GM12872 (cell line): Measurements from ENCODE around the gene ARHGEF28.

Experiments
- TF ChIP-seq, protein P1 (sequence below): IDR thresholded peaks from 3 replicates; pipeline ENCODE4 v1.5.1; 2011; ENCODE audit warnings: low read depth, mild to moderate bottlenecking, low read length, moderate library complexity; ENCODE audit not compliant: insufficient read depth

Gene ARHGEF28

DNA sequence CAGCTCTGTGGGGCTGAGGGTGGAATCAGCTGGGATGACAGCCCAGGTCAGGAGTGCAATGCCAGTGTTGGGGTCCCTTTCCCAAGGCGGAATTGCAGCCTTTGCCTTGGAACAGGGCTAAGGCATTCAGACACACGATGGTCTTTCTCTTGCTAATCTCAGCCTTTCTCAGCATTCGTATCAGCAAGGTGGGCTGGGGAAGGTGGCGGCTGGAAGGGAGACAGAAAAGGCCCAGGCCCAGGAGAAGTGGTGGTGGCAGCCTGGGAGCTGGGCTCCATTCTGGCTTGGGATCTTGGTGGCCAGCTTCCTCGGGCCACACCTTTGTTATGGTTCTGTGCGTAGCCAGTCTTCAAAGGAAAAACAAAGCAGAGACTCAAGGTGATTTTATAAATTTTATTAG is 1.1 kb upstream of the ARHGEF28 start:
- TF ChIP-seq, protein P1, sequence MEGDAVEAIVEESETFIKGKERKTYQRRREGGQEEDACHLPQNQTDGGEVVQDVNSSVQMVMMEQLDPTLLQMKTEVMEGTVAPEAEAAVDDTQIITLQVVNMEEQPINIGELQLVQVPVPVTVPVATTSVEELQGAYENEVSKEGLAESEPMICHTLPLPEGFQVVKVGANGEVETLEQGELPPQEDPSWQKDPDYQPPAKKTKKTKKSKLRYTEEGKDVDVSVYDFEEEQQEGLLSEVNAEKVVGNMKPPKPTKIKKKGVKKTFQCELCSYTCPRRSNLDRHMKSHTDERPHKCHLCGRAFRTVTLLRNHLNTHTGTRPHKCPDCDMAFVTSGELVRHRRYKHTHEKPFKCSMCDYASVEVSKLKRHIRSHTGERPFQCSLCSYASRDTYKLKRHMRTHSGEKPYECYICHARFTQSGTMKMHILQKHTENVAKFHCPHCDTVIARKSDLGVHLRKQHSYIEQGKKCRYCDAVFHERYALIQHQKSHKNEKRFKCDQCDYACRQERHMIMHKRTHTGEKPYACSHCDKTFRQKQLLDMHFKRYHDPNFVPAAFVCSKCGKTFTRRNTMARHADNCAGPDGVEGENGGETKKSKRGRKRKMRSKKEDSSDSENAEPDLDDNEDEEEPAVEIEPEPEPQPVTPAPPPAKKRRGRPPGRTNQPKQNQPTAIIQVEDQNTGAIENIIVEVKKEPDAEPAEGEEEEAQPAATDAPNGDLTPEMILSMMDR, result no peak

DNA sequence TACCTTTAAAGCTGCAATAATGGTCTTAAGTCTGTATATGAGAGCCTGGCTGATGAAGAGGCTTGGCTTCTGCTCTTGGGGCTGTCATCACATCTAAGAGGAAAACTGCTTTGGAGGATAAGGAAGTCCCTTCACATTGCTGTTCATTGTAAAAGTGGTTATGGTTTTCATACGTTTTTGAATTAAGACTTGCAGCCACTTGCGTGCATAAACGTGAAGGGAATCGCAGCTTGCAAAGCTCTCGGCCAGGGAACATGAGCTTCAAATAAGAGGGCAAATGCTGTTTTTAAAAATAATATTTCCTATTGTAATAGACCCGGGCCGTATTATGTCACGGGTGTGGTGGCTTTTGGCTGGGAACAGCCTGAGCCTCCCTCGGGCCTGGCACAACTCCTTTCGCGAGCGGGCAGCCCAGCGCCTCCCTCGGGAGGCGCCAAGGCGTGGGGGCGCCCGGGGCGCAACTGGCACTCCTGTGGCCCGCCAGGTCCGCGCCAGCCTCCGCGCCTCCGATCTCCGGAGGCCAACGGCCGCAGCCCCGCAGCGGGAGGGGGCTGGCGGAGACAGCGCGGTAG is 538 bp upstream of the ARHGEF28 start:
- TF ChIP-seq, protein P1, result no peak

DNA sequence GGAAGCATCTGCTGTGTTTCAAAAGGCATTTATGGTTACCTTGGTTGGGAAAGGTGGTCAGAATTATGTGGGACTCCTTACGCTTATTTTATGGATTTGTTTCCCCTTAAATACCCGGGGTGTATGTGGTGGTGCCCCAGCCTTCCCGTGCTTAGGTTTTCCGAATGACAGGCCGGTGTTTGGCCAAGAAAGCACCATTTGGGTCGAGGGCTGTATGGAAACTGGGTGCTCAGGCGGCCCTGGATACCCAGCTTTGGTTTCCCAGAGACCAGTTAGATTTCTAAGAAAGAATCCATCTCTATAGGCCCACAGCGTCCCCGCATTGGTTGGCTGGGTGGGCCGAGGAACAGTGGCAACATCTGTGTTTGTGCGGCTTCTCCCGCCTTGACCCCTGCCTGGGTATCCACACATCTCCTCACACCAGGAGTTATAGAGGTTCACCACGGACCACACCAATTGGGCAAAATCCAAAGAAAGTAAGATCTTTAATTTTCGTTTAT is 868 bp downstream of the ARHGEF28 start:
- TF ChIP-seq, protein P1, result no peak

DNA sequence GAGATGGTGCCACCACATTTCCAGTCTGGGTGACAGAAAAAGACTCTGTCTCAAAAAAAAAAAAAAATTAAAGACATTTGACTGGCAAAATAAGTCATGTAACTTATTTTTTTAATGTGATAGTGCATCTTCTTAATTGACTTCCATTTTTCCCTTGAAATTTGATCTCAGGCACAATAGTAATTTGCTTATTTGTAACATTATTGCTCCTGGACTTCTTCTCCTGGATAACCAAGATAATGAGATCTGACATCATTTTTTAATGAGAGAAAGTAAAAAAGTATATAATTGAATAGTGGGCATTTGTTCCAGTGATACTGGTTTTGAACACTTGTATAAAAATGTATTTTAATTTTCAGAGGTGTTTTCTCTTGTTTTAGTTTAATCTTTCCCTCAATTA is 3.5 kb downstream of the ARHGEF28 start:
- TF ChIP-seq, protein P1, result no peak

DNA sequence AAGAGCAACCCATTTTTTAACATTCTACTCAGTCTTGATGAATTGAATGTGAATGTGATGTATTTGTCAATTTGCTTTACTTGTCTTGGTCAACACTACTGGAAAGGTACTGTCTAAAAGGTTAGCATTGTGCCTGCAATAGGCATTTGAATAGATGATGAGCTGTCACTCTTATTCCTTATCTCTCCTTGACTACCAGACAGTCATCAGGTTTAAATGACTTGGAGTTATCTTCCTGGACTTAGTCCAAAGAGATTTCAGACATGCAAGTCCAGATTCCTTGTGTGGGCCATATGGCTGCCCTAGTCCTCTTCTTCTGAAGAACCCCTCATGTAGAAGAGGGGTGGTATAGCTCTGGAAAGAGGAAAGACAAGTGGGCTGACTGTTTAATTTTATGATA is 4.8 kb downstream of the ARHGEF28 start:
- TF ChIP-seq, protein P1, result no peak

DNA sequence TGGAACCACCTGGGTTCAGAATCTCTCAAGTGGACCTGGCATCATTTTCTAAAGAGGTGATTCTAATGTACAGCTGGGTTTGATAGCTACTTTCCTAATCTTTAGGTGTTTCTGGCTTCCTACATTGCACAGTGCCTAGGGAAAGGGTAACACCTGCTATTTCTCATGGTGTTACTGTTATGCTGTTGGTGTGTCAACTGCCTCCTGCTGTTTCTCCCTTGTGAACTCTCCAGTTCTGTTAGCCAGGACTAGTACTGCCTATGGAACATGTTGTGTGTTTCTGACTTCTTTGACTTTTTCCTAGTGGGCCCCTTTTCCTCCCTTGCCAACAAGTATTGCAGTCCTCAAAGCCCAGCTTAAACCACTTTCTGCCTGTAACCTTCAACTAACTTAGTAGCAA is 5.5 kb downstream of the ARHGEF28 start:
- TF ChIP-seq, protein P1, result no peak

DNA sequence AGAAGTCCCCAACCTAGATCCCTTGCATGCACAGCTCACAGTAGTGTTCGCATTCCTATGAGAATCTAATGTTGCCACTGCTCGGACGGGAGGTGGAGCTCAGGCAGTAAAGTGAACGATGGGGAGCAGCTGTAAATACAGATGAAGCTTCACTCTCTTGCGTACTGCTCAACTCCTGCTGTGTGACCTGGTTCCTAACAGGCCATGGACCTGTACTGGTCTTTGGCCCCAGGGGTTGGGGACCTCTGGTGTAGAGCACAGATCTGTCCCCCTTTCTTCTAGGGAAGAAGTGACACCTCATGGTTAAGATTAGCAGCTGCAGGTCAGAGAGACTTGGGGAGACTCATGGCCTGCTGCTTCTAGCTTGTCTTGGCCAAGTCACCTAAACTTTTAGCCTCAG is 7.1 kb downstream of the ARHGEF28 start:
- TF ChIP-seq, protein P1, result 0 out of 3 replicates have a peak, but pooled peaks have one; percentile 14
